HCT116 (cell line): Measurements from ENCODE around the gene DNAJC1. TPM values are rescaled to one million over a fixed set of nuclear protein-coding genes. Genes with fewer than 3 reads are reported as not detected.

Experiments used
- ATAC-seq: fragments of 200-7000 bp; cut with Tn5 transposase; 2 replicates; pipeline ENCODE4 v1.9.1; 2020; ENCODE audit warnings: mild to moderate bottlenecking, moderate library complexity
- BruUV-seq: library from RNA; stranded (reverse); fragments of 400-500 nt; replicated peaks from 2 replicates; lab custom pipeline; 2021; lab: Mats Ljungman, UMichigan
- CTCF ChIA-PET: fragments of 300-600 bp; sonication (Branson Sonifier 250); formaldehyde crosslinking; loops from one replicate; lab custom pipeline; 2021; ENCODE audit warnings: antibody characterized with exemption; lab: Charles Lee
- POLR2A ChIA-PET: fragments of 300-600, 350-600 bp; sonication (Branson Sonifier 250); formaldehyde crosslinking; loops from one replicate; lab custom pipeline; 2021; ENCODE audit warnings: antibody characterized with exemption; lab: Charles Lee
- RAD21 ChIA-PET, 2 experiments: fragments of 300-600 bp; sonication (Branson Sonifier 250); formaldehyde crosslinking; loops; one replicate each; lab custom pipeline; 2023; ENCODE audit warnings: low total read pairs in 2 of 2; ENCODE audit not compliant: uncharacterized antibody in 2 of 2, unreplicated experiment in 2 of 2, low non-redundant PET in 1 of 2; lab: Charles Lee
- DNase-seq: peaks from one replicate; pipeline ENCODE4 v3.0.0-alpha.2; 2010; ENCODE audit warnings: low read depth, low spot score
- H2AFZ ChIP-seq: fragments of 200-600 bp; shearing (Covaris generic), sonication (generic); 2 replicates; pipeline ENCODE4 v1.6.1; 2017; ENCODE audit warnings: low read depth, mixed run types, mixed read lengths, antibody characterized with exemption, low read length; ENCODE audit not compliant: poor library complexity, severe bottlenecking
- H3K27ac ChIP-seq: 2 replicates; pipeline ENCODE4 v1.5.1; 2012; ENCODE audit warnings: low read depth, low read length
- H3K27me3 ChIP-seq: fragments of 200-600 bp; sonication (generic); 2 replicates; pipeline ENCODE4 v1.6.1; 2016; ENCODE audit warnings: mixed run types, low read length, mixed read lengths; ENCODE audit not compliant: insufficient read depth
- H3K36me3 ChIP-seq, 2 experiments: fragments of 200-500 bp in 1 of 2; fragments of 200-600 bp in 1 of 2; sonication (Bioruptor generic) in 1 of 2; sonication (generic) in 1 of 2; 2 replicates each; pipeline versions ENCODE4 v1.5.1 to v1.6.1; 2014 to 2016; ENCODE audit warnings: low read length in 2 of 2, inconsistent platforms in 1 of 2, mixed read lengths in 1 of 2, mixed run types in 1 of 2; ENCODE audit not compliant: insufficient read depth in 2 of 2, control insufficient read depth in 1 of 2
- H3K4me1 ChIP-seq, 2 experiments: fragments of 200-600 bp in 1 of 2; sonication (generic) in 1 of 2; 2 replicates each; pipeline versions ENCODE4 v1.5.1 to v1.6.1; 2012 to 2017; ENCODE audit warnings: low read length in 2 of 2, inconsistent platforms in 1 of 2, mild to moderate bottlenecking in 1 of 2, mixed read lengths in 1 of 2, mixed run types in 1 of 2, moderate library complexity in 1 of 2; ENCODE audit not compliant: insufficient read depth in 2 of 2, control insufficient read depth in 1 of 2
- H3K4me2 ChIP-seq: fragments of 200-600 bp; sonication (generic); 2 replicates; pipeline ENCODE4 v1.6.1; 2017; ENCODE audit warnings: mixed run types, low read length, mixed read lengths
- H3K4me3 ChIP-seq, 2 experiments: fragments of 200-600 bp in 1 of 2; sonication (generic) in 1 of 2; replicated peaks in 1 of 2; 2 replicates each; pipeline ENCODE4 v1.5.1; 2011 to 2016; ENCODE audit warnings: low read length in 2 of 2, control low read depth in 1 of 2, low read depth in 1 of 2, mild to moderate bottlenecking in 1 of 2, mixed read lengths in 1 of 2, mixed run types in 1 of 2
- H3K79me2 ChIP-seq: fragments of 200-600 bp; sonication (generic); 2 replicates; pipeline ENCODE4 v1.6.1; 2017; ENCODE audit warnings: mild to moderate bottlenecking, mixed run types, low read length, moderate library complexity, mixed read lengths; ENCODE audit not compliant: insufficient read depth
- H3K9ac ChIP-seq: fragments of 200-600 bp; sonication (generic); 2 replicates; pipeline ENCODE4 v1.6.1; 2016; ENCODE audit warnings: low read length, mixed read lengths
- H3K9me2 ChIP-seq: fragments of 200-600 bp; sonication (generic), shearing (Covaris generic); 2 replicates; pipeline ENCODE4 v1.6.1; 2017; ENCODE audit warnings: mixed run types, mild to moderate bottlenecking, moderate library complexity; ENCODE audit not compliant: insufficient read depth
- H3K9me3 ChIP-seq, 2 experiments: fragments of 200-500 bp in 1 of 2; fragments of 200-600 bp in 1 of 2; sonication (Bioruptor generic) in 1 of 2; sonication (generic) in 1 of 2; 2 replicates each; pipeline ENCODE4 v1.6.1; 2014 to 2017; ENCODE audit warnings: low read length in 2 of 2, mixed read lengths in 2 of 2, inconsistent platforms in 1 of 2, low read depth in 1 of 2, mild to moderate bottlenecking in 1 of 2, mixed run types in 1 of 2, moderate library complexity in 1 of 2; ENCODE audit not compliant: control insufficient read depth in 1 of 2, insufficient read depth in 1 of 2
- H4K20me1 ChIP-seq: fragments of 200-600 bp; sonication (generic), shearing (Covaris generic); 2 replicates; pipeline ENCODE4 v1.6.1; 2017; ENCODE audit warnings: mixed run types, mild to moderate bottlenecking, moderate library complexity; ENCODE audit not compliant: insufficient read depth
- CBX3 ChIP-seq: IDR thresholded peaks from 2 replicates; pipeline ENCODE4 v1.6.1; 2012; ENCODE audit warnings: low read depth
- CEBPB ChIP-seq: IDR thresholded peaks from 2 replicates; pipeline ENCODE4 v1.6.1; 2012; ENCODE audit warnings: low read depth
- EGR1 ChIP-seq: IDR thresholded peaks from 2 replicates; pipeline ENCODE4 v1.6.1; 2012; ENCODE audit warnings: low read depth
- EZH2 ChIP-seq: fragments of 200-600 bp; sonication (generic); IDR thresholded peaks from 2 replicates; pipeline ENCODE4 v1.6.1; 2017; ENCODE audit warnings: antibody characterized with exemption, mixed run types
- EZH2phosphoT487 ChIP-seq: fragments of 200-600 bp; IDR thresholded peaks from 2 replicates; pipeline ENCODE4 v1.6.1; 2018; ENCODE audit warnings: antibody characterized with exemption, borderline replicate concordance
- FOSL1 ChIP-seq: IDR thresholded peaks from 2 replicates; pipeline ENCODE4 v1.6.1; 2012; ENCODE audit warnings: low read depth
- MAX ChIP-seq: IDR thresholded peaks from 2 replicates; pipeline ENCODE4 v1.6.1; 2012
- POLR2A ChIP-seq: IDR thresholded peaks from 2 replicates; pipeline ENCODE4 v1.7.0; 2011; ENCODE audit warnings: borderline replicate concordance; ENCODE audit not compliant: insufficient read depth, insufficient read length; ENCODE audit errors: extremely low read depth
- REST ChIP-seq: IDR thresholded peaks from 2 replicates; pipeline ENCODE4 v1.6.1; 2012; ENCODE audit warnings: low read depth
- SRF ChIP-seq: IDR thresholded peaks from 2 replicates; pipeline ENCODE4 v1.6.1; 2012; ENCODE audit warnings: low read depth
- TCF7L2 ChIP-seq: IDR thresholded peaks from 2 replicates; pipeline ENCODE4 v1.7.0; 2011; ENCODE audit warnings: borderline replicate concordance, inconsistent platforms; ENCODE audit not compliant: insufficient read depth, insufficient read length; ENCODE audit errors: extremely low read depth
- ZBTB33 ChIP-seq: IDR thresholded peaks from 2 replicates; pipeline ENCODE4 v1.6.1; 2011; ENCODE audit warnings: mild to moderate bottlenecking, low read length, moderate library complexity; ENCODE audit not compliant: insufficient replicate concordance; ENCODE audit errors: extremely low read depth
- intact Hi-C: fragments of 100-400 bp; cut with micrococcal nuclease; formaldehyde crosslinking; loops from 2 replicates; pipeline ENCODE4 v1.10.0; 2022
- total RNA-seq: library from RNA; stranded (reverse); gene quantifications from one replicate; pipeline ENCODE4 v1.2.1, GENCODE V29; 2021; ENCODE audit not compliant: unreplicated experiment
- TF ChIP-seq, protein P1 (sequence below): IDR thresholded peaks from 2 replicates; pipeline ENCODE4 v1.6.1; 2012

The DNAJC1 gene
- total RNA-seq, 1 experiment from 2014 or later, result 17.9 TPM

DNA sequence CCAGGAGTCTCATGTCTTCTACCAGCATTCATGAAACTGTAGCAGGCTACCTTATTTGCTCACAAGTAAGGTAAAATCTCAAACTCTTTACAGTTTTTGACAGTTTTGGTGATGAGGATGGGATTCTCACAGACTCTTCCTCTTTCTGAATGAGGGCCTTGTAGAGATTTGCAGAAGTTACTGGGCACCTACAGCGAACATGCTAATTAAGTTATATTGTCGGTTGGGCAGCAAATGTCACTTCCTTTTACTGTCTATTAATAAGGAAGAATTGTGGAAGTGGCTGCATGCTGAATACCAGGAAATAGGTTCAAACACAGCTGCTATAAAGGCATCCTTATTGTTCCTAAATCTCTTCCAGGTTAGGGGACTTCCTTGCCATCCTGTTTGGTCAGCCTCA is 189.6 kb downstream of the DNAJC1 start:
- BruUV-seq, result no TSS peak
- Histone ChIP-seq H3K4me1 (peaks cover 0 to 7% of the 10 kb centered on the region in 2 experiments; a peak in 2 of 4 replicates), H3K79me2 (no peaks in the 10 kb centered on the region), H3K9me3 (no peaks in the 10 kb centered on the region), H3K4me2 (no peak overlapping the region), H3K27me3 (no peaks in the 10 kb centered on the region), H2AFZ (no peak overlapping the region), H3K27ac (no peak overlapping the region), H3K4me3 (no peak overlapping the region), H4K20me1 (no peaks in the 10 kb centered on the region), H3K9me2 (no peaks in the 10 kb centered on the region), H3K36me3 (no peaks in the 10 kb centered on the region), H3K9ac (no peak overlapping the region)
- DNase-seq (no peak), ATAC-seq (no peak)
- CTCF ChIA-PET, result no interaction called here
- POLR2A ChIA-PET, result no interaction called here
- RAD21 ChIA-PET, result no interaction called here
- intact Hi-C loops, result no loop called here
- TF ChIP-seq REST, result no peak
- no peak for TF ChIP-seq TCF7L2
- no peak for TF ChIP-seq POLR2A
- no peak for TF ChIP-seq ZBTB33
- no peak for TF ChIP-seq EZH2
- no peak for TF ChIP-seq SRF
- no peak for TF ChIP-seq CEBPB
- TF ChIP-seq, protein P1, sequence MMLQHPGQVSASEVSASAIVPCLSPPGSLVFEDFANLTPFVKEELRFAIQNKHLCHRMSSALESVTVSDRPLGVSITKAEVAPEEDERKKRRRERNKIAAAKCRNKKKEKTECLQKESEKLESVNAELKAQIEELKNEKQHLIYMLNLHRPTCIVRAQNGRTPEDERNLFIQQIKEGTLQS, result no peak
- no peak for TF ChIP-seq EZH2phosphoT487
- no peak for TF ChIP-seq MAX
- no peak for TF ChIP-seq FOSL1
- TF ChIP-seq CBX3, result no peak
- TF ChIP-seq EGR1, result no peak
